ENCODE measurements around the gene GATA6.

GATA6 gene

GRCh38 chr18:22243513-22243912 is 74.1 kb downstream of the GATA6 start:
- no peak for DNase-seq (ENCODE audit: low spot score)

- no peak for DNase-seq (ENCODE audit: low spot score)
Measured at GRCh38 chr18:22250026-22250425, 80.6 kb downstream of the GATA6 start.

DNA sequence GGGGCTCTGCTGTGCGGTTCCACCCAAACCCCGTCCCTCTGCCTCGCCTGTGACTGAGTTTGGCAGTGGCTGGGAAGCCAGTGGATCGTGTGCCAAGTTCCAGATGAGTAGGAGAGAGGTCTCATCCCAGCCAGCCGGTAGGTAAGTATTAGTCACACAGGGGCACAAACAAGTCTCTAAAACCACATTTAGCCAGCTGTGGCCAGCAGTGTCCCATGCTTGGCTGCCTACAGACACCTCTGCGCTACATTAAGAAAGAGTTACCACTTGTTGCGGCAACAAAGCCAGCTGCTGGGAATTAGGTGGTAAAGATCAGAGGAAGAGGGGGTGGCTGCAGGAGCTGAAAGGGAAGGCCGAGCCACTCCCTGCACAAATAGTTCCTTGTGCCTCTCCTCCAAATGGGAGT is 81.2 kb downstream of the GATA6 start:
- no peak for DNase-seq (ENCODE audit: low spot score)

All from ecto neural progenitor cell (in vitro differentiated cells).